ENCODE measurements around the gene KLHL26. TPM values are rescaled to one million over a fixed set of nuclear protein-coding genes. Genes with fewer than 3 reads are reported as not detected.

KLHL26 gene
- total RNA-seq, 1 experiment from 2014 or later: 8.4 TPM

GRCh38 chr19:18710186-18710585 is 73.4 kb downstream of the KLHL26 start:
- no TSS peak for BruUV-seq (replicated peaks)
- H3K9ac ChIP-seq (ENCODE audit: low read length): no peak overlapping the region
- intact Hi-C loops (cut with micrococcal nuclease): no loop called here
- H2AFZ ChIP-seq (ENCODE audit: low read length): no peak overlapping the region
- no peaks in the 10 kb centered on the region for H3K9me3 ChIP-seq (ENCODE audit: low read length)
- DNase-seq (no peak), ATAC-seq (no peak)
- H3F3A ChIP-seq (ENCODE audit: low read length, unreplicated experiment): no peaks in the 10 kb centered on the region
- H3K36me3 ChIP-seq (ENCODE audit: low read depth, low read length): no peaks in the 10 kb centered on the region
- H3K27ac ChIP-seq (ENCODE audit: low read length): no peak overlapping the region
- ChIA-PET CTCF (no interaction called here), POLR2A (ENCODE audit: unreplicated experiment) (no interaction called here)
- peaks cover 20% of the 10 kb centered on the region for H3K79me2 ChIP-seq (ENCODE audit: low read length)
- no peak overlapping the region for H3K4me3 ChIP-seq (ENCODE audit: low read length)
- H3K27me3 ChIP-seq (ENCODE audit: low read length): no peaks in the 10 kb centered on the region
- no peak for TF ChIP-seq EZH2 (IDR thresholded peaks at IDR 0.05; ENCODE audit: low read length, unreplicated experiment)
- no peak for TF ChIP-seq EZH2phosphoT487 (IDR thresholded peaks at IDR 0.05; ENCODE audit: borderline replicate concordance, low read length)
- no peak for TF ChIP-seq CTCF (conservative IDR thresholded peaks at IDR 0.05; ENCODE audit: low read depth, low read length)
- no peak overlapping the region for H3K4me2 ChIP-seq (ENCODE audit: low read length)
- no peaks in the 10 kb centered on the region for H3K4me1 ChIP-seq (ENCODE audit: insufficient read depth, low read length)
- no peaks in the 10 kb centered on the region for H3K9me2 ChIP-seq (replicated peaks; ENCODE audit: low read length)
- H4K20me1 ChIP-seq (ENCODE audit: low read length): 0 out of 2 replicates have a peak, but pooled peaks cover 2% of the 10 kb centered on the region

GRCh38 chr19:18710996-18711751 is 74.3 kb downstream of the KLHL26 start:
- TF ChIP-seq CTCF (conservative IDR thresholded peaks at IDR 0.05; ENCODE audit: low read depth, low read length): no peak
- TF ChIP-seq EZH2phosphoT487 (IDR thresholded peaks at IDR 0.05; ENCODE audit: borderline replicate concordance, low read length): no peak
- TF ChIP-seq EZH2 (IDR thresholded peaks at IDR 0.05; ENCODE audit: low read length, unreplicated experiment): no peak
- intact Hi-C loops (cut with micrococcal nuclease): no loop called here
- Histone ChIP-seq H3K27me3 (ENCODE audit: low read length) (no peaks in the 10 kb centered on the region), H3K4me1 (ENCODE audit: insufficient read depth, low read length) (no peaks in the 10 kb centered on the region), H3F3A (ENCODE audit: low read length, unreplicated experiment) (no peaks in the 10 kb centered on the region), H3K27ac (ENCODE audit: low read length) (no peak overlapping the region), H3K4me2 (ENCODE audit: low read length) (no peak overlapping the region), H4K20me1 (ENCODE audit: low read length) (0 out of 2 replicates have a peak, but pooled peaks cover 2% of the 10 kb centered on the region), H3K9me2 (replicated peaks; ENCODE audit: low read length) (no peaks in the 10 kb centered on the region), H3K36me3 (ENCODE audit: low read depth, low read length) (no peaks in the 10 kb centered on the region), H3K9ac (ENCODE audit: low read length) (no peak overlapping the region), H3K4me3 (ENCODE audit: low read length) (no peak overlapping the region), H3K9me3 (ENCODE audit: low read length) (no peaks in the 10 kb centered on the region), H3K79me2 (ENCODE audit: low read length) (peaks cover 20% of the 10 kb centered on the region), H2AFZ (ENCODE audit: low read length) (no peak overlapping the region)
- ChIA-PET POLR2A (ENCODE audit: unreplicated experiment) (no interaction called here), CTCF (no interaction called here)
- no peak for ATAC-seq
- no peak for DNase-seq
- no TSS peak for BruUV-seq (replicated peaks)

GRCh38 chr19:18711893-18712292 is 75.1 kb downstream of the KLHL26 start:
- Histone ChIP-seq H3K27me3 (ENCODE audit: low read length) (no peaks in the 10 kb centered on the region), H3K36me3 (ENCODE audit: low read depth, low read length) (no peaks in the 10 kb centered on the region), H3K9ac (ENCODE audit: low read length) (no peak overlapping the region), H3K79me2 (ENCODE audit: low read length) (peaks cover 14% of the 10 kb centered on the region), H3K27ac (ENCODE audit: low read length) (no peak overlapping the region), H3F3A (ENCODE audit: low read length, unreplicated experiment) (no peaks in the 10 kb centered on the region), H2AFZ (ENCODE audit: low read length) (no peak overlapping the region), H4K20me1 (ENCODE audit: low read length) (0 out of 2 replicates have a peak, but pooled peaks cover 2% of the 10 kb centered on the region), H3K4me3 (ENCODE audit: low read length) (no peak overlapping the region), H3K4me1 (ENCODE audit: insufficient read depth, low read length) (no peaks in the 10 kb centered on the region), H3K9me2 (replicated peaks; ENCODE audit: low read length) (no peaks in the 10 kb centered on the region), H3K4me2 (ENCODE audit: low read length) (no peak overlapping the region), H3K9me3 (ENCODE audit: low read length) (no peaks in the 10 kb centered on the region)
- BruUV-seq (replicated peaks): no TSS peak
- ChIA-PET CTCF (no interaction called here), POLR2A (ENCODE audit: unreplicated experiment) (no interaction called here)
- DNase-seq: no peak
- TF ChIP-seq EZH2phosphoT487 (IDR thresholded peaks at IDR 0.05; ENCODE audit: borderline replicate concordance, low read length): no peak
- no peak for TF ChIP-seq CTCF (conservative IDR thresholded peaks at IDR 0.05; ENCODE audit: low read depth, low read length)
- no peak for TF ChIP-seq EZH2 (IDR thresholded peaks at IDR 0.05; ENCODE audit: low read length, unreplicated experiment)
- no peak for ATAC-seq
- intact Hi-C loops (cut with micrococcal nuclease): no loop called here
